ENCODE data around the gene DRGX. TPM values are rescaled to one million over a fixed set of nuclear protein-coding genes. Genes with fewer than 3 reads are reported as not detected.

Gene DRGX
- total RNA-seq, result not detected in 2 replicates

GRCh38 chr10:49395741-49396665, at the start of gene DRGX:
Gene DRGX, minus strand, starts transcription at chr10:49396089. Its CDS starts 649 bp downstream, at chr10:49395440.

Other genes starting within 250 kb of the DRGX start
- gene TMEM273, start 207.7 kb downstream of the DRGX start, total RNA-seq, result not detected in 2 replicates
- gene C10orf71, start 96.9 kb downstream of the DRGX start, total RNA-seq, result not detected in 2 replicates
- gene ERCC6, start 143.0 kb upstream of the DRGX start, total RNA-seq, result 13.5 and 14.4 TPM in 2 replicates
- not detected in 2 replicates for gene SLC18A3, start 214.2 kb upstream of the DRGX start, total RNA-seq
- not detected in 2 replicates for gene CHAT, start 217.9 kb upstream of the DRGX start, total RNA-seq